ENCODE data around the gene CTXND1. TPM values are rescaled to one million over a fixed set of nuclear protein-coding genes. Genes with fewer than 3 reads are reported as not detected.

The CTXND1 gene
- total and polyA plus RNA-seq, 8 donors = 0.29 to 4.3 (median 1.4) TPM

- Histone ChIP-seq H3K4me1 (peaks cover 0 to 24% (median 11%) of the 10 kb centered on the region in 4 donors), H3K9me3 (no peaks in the 10 kb centered on the region), H3K27ac (no peak overlapping the region), H3K36me3 (no peaks in the 10 kb centered on the region), H3K4me3 (no peak overlapping the region), H3K27me3 (peaks cover 0 to 38% (median 0%) of the 10 kb centered on the region in 3 donors)
- no peak for DNase-seq
- TF ChIP-seq POLR2A (IDR thresholded peaks at IDR 0.05) = no peak
- no peak for TF ChIP-seq POLR2AphosphoS5 (IDR thresholded peaks at IDR 0.05)
- no peak for TF ChIP-seq EP300 (IDR thresholded peaks at IDR 0.05)
- no peak for TF ChIP-seq CTCF (IDR thresholded peaks at IDR 0.05)
- intact Hi-C loops (cut with DNase I; ENCODE audit: low total_unique reads) = no loop called here
- 42 to 57% (median 51%) methylated on average over 3 of the region's 3 CpGs for WGBS, 5 donors
Measured at GRCh38 chr15:80242802-80243201, 9.2 kb downstream of the CTXND1 start.

- no peaks in the 10 kb centered on the region for H3K9me3 ChIP-seq
- H3K27ac ChIP-seq = no peak overlapping the region
- no peaks in the 10 kb centered on the region for H3K36me3 ChIP-seq
- no peak overlapping the region for H3K4me3 ChIP-seq
- peaks cover 0 to 20% (median 9%) of the 10 kb centered on the region in 4 donors for H3K4me1 ChIP-seq
- WGBS, 5 donors = 47 to 50% (median 48%) methylated on average over 11 of the region's 11 CpGs
- TF ChIP-seq CTCF (IDR thresholded peaks at IDR 0.05) (peak in 2 of 7 experiments; percentile 28 to 32), EP300 (IDR thresholded peaks at IDR 0.05) (no peak)
- intact Hi-C loops (cut with DNase I; ENCODE audit: low total_unique reads) = no loop called here
- H3K27me3 ChIP-seq = peaks cover 0 to 38% (median 0%) of the 10 kb centered on the region in 3 donors
- DNase-seq = peak in 1 of 2 donors; percentile 49
Measured at GRCh38 chr15:80242132-80242769, 9.8 kb downstream of the CTXND1 start.

GRCh38 chr15:80241508-80241907 is 10.5 kb downstream of the CTXND1 start:
- no peak for DNase-seq
- H3K4me1 ChIP-seq = peaks cover 0 to 12% (median 4%) of the 10 kb centered on the region in 4 donors
- intact Hi-C loops (cut with DNase I; ENCODE audit: low total_unique reads) = no loop called here
- no peaks in the 10 kb centered on the region for H3K9me3 ChIP-seq
- TF ChIP-seq POLR2A (IDR thresholded peaks at IDR 0.05) (no peak), CTCF (IDR thresholded peaks at IDR 0.05) (no peak), EP300 (IDR thresholded peaks at IDR 0.05) (no peak), POLR2AphosphoS5 (IDR thresholded peaks at IDR 0.05) (no peak)
- peaks cover 0 to 33% (median 0%) of the 10 kb centered on the region in 3 donors for H3K27me3 ChIP-seq
- 33 to 70% (median 49%) methylated on average over 5 of the region's 5 CpGs for WGBS, 5 donors
- H3K27ac ChIP-seq = no peak overlapping the region
- H3K36me3 ChIP-seq = no peaks in the 10 kb centered on the region
- no peak overlapping the region for H3K4me3 ChIP-seq

- TF ChIP-seq EP300 (IDR thresholded peaks at IDR 0.05) (no peak), CTCF (IDR thresholded peaks at IDR 0.05) (no peak), POLR2AphosphoS5 (IDR thresholded peaks at IDR 0.05) (no peak), POLR2A (IDR thresholded peaks at IDR 0.05) (no peak)
- Histone ChIP-seq H3K4me3 (no peak overlapping the region), H3K36me3 (no peaks in the 10 kb centered on the region), H3K9me3 (no peaks in the 10 kb centered on the region), H3K4me1 (peaks cover 0 to 11% (median 1%) of the 10 kb centered on the region in 4 donors), H3K27ac (no peak overlapping the region), H3K27me3 (peaks cover 0 to 37% (median 0%) of the 10 kb centered on the region in 3 donors)
- DNase-seq = no peak
- intact Hi-C loops (cut with DNase I; ENCODE audit: low total_unique reads) = no loop called here
- 35 to 73% (median 70%) methylated on average over 4 of the region's 4 CpGs for WGBS, 5 donors
Measured at GRCh38 chr15:80240276-80240675, 11.7 kb downstream of the CTXND1 start.
